Choroid plexus epithelial cell (primary cell): ENCODE data around the gene PLAU.

ENCODE experiments used
- DNase-seq: peaks from one replicate; pipeline ENCODE4 v3.0.0-alpha.2; 2010; ENCODE audit warnings: low read depth
- H3K4me3 ChIP-seq: 2 replicates; pipeline ENCODE4 v1.5.1; 2011; ENCODE audit warnings: low read depth, mild to moderate bottlenecking, control low read depth, low read length, moderate library complexity
- CTCF ChIP-seq: conservative IDR thresholded peaks from 2 replicates; pipeline ENCODE4 v1.5.1; 2011; ENCODE audit warnings: low read depth, mild to moderate bottlenecking, control low read depth, inconsistent platforms, low read length, moderate library complexity

PLAU gene

GRCh38 chr10:73866621-73867020 lies 44.3 kb upstream of the PLAU start:
- no peak for DNase-seq
- no peak overlapping the region for H3K4me3 ChIP-seq
- TF ChIP-seq CTCF, result no peak

- no peak for DNase-seq
- no peak for TF ChIP-seq CTCF
- no peak overlapping the region for H3K4me3 ChIP-seq
Observed at GRCh38 chr10:73867126-73867807, 43.7 kb upstream of the PLAU start.

GRCh38 chr10:73867871-73868631 lies 42.9 kb upstream of the PLAU start:
- DNase-seq, result no peak
- TF ChIP-seq CTCF, result no peak
- H3K4me3 ChIP-seq, result no peak overlapping the region

GRCh38 chr10:73868655-73869195 lies 42.2 kb upstream of the PLAU start:
- H3K4me3 ChIP-seq, result no peak overlapping the region
- DNase-seq, result no peak
- TF ChIP-seq CTCF, result no peak

- no peak overlapping the region for H3K4me3 ChIP-seq
- no peak for DNase-seq
- TF ChIP-seq CTCF, result no peak
Observed at GRCh38 chr10:73871295-73872189, 39.4 kb upstream of the PLAU start.

- DNase-seq, result peak; percentile 42
- peak; percentile 47 for TF ChIP-seq CTCF
- H3K4me3 ChIP-seq, result no peak overlapping the region
Observed at GRCh38 chr10:73872190-73872710, 38.7 kb upstream of the PLAU start.
